ENCODE measurements around the gene PXT1.
"Not testable (repeated sequence)": the region's sequence is repeated elsewhere in the genome, so short reads cannot be mapped to it uniquely, and the experiment has no call there.

PXT1 gene

DNA sequence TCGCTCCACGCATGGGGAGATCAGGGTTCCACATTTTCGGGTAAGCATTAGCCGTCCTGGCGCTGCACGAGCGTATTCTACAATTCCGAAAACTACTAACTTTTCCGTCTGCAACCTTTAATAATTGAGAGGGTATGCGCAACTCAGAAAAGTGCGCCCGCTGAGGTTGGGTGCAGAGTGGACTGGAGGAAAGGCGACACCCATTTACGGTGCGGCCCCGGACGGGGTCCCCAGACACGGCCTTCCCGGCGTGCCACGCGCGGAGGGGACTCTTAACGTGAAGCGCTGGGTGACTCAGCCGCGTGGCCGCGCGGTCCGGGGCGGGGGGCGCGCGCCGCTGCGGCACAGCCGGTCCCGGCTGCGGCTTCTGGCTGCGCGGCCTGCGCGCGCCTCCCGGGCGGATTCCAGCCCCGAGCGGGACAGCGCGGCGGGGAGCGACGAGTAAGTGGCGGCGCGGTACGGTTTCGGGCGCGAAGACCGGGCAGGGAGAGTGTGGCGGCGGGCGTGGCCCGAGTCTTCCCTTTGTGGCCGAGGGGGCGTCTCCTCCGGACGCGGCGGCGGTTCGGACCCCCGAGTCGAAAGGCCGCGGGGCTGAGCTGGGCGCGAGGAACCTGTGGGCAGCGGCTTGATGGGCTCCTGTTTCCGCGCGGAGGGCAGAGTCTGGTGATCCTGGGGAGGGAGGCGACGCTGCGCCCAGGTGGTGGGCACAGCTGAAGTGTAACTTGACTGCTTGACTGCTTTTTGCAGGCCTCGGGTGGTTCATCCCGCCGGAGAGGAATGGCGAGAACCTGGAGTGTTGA lies at the start of gene PXT1, which contains the start of gene KCTD20:
Gene PXT1 (minus strand): TSS at position 184 of the 800 bp plus-strand sequence. CDS start 16,772 bp downstream, outside the sequence.
Gene KCTD20 (plus strand): TSS at position 330 of the 800 bp plus-strand sequence. CDS start 27,098 bp downstream, outside the sequence.
- DNase-seq (ENCODE audit: low read depth, low spot score) = peak; percentile 37

DNA sequence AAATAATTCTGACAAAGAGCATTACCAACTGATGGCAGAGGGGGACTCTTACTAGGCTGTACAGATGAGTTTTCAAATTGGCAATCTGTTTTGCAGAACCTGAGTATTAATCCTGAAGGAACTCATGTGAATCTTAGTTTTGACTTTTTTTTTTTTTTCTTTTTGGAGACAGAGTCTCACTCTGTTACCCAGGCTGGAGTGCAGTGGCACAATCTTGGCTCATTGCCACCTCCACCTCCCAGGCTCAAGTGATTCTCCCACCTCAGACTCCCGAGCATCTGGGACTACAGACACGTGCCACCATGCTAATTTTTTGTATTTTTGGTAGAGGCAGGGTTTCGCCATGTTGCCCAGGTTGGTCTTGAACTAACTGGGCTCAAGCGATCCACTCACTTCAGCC lies 49.4 kb upstream of the PXT1 start:
- no peak for DNase-seq (ENCODE audit: low read depth, low spot score)

- no peak for DNase-seq (ENCODE audit: low read depth, low spot score)
These were observed 48.8 kb upstream of the PXT1 start for GRCh38 chr6:36491378-36491965.

DNA sequence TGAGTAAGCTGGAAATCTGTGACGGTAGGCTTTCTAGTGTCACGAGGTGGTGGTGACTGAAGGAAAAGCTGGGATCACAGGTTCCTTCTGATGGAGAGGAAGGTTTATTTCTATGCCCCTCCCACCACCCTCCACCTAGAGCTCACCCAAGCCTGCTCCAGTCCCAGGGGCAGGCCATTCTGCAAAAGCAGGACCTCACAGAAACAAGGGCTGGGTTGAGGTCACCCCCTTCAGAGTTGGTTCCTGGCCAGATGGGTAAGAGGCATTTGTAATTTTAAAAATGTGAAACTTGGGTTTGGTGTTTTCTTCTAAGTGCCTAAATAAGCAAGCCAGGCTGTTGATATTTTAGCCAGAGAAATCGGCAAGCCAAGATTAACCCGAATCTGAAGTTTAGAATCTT lies 46.8 kb upstream of the PXT1 start:
- DNase-seq (ENCODE audit: low read depth, low spot score) = no peak

GRCh38 chr6:36488221-36488620 lies 45.6 kb upstream of the PXT1 start:
- DNase-seq (ENCODE audit: low read depth, low spot score) = no peak

- no peak for DNase-seq (ENCODE audit: low read depth, low spot score)
These were observed 45.0 kb upstream of the PXT1 start for GRCh38 chr6:36487698-36488097.

GRCh38 chr6:36484736-36485135 lies 42.1 kb upstream of the PXT1 start:
- no peak for DNase-seq (ENCODE audit: low read depth, low spot score)

DNA sequence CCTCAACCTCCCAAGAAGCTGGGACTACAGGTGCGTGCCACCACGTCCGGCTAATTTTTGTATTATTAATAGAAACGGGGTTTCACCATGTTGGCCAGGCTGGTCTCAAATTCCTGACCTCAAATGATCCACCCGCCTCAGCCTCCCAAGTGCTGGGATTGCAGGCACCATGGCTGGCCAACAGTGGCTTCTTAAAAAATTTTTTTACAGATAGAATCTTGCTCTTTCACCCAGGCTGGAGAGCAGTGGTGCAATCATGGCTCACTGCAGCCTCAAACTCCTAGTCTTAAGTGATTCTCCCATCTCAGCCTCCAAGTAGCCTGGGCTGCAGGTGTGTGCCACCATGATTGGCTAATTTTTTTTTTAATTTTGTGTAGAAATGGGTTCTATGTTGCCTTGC lies 40.7 kb upstream of the PXT1 start:
- not testable (repeated sequence) for DNase-seq (ENCODE audit: low read depth, low spot score)

DNA sequence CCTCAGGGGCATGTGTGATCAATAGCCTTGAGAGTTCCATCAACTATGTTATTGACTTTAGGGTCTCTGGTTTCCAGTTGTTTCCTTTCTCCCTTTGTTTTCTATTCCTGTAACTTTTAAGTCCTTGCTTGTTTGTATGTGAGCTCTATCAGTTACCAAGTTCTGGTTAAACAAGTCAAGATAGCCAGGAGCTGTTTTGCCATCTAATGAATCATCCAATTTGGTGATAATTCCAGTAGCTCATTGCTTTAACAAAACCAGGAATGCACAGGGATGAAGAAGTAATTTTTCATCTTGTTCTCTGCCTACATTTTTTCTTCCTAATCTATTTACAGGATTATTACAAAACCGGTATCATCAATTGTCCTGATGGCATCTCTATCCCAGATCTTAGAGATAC lies 36.6 kb upstream of the PXT1 start:
- no peak for DNase-seq (ENCODE audit: low read depth, low spot score)

- DNase-seq (ENCODE audit: low read depth, low spot score) = no peak
These were observed 35.4 kb upstream of the PXT1 start for GRCh38 chr6:36478051-36478526.

DNA sequence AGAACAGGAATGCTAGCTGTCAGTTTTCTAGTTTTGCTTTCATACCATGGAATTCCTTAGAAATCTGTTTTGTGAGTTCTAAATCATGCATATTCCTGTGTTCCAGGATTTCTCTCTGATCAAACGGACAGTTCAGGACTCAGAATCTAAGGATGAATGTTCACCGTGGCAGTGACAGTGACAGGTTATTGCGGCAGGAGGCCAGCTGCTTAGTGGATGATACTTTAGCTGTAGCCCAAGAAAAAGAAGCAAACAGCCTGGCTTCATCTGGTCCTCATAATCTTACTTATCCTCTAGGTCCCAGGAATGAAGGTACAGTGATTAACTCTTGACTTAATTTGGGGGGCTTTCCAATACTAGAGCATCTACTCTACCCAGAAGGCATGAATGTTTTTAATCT lies 27.3 kb upstream of the PXT1 start:
- DNase-seq (ENCODE audit: low read depth, low spot score) = no peak

DNA sequence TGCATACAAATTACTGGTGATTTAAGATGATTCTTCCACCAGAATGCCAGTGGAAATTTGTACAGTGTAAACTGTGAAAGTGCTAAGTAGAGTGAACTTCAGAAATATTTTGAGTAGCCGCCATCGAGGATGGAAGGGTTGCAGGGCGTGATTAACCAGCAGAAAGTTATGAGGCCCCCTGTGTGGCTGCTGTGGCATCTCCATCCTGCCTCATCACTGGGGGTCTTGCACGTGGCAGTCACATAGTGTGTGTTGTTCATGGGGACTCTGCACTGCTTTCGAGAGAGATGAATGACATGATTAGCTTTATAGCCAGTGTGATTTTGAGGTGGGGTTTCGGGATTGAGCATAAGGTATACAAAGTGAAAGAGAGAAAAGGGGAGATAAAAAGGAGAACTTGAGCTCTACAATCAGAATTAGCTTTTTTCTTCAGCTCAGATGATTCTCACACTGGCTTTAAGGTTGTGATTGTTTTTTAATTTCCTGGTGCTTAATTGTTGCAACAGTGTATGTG lies 26.6 kb upstream of the PXT1 start:
- no peak for DNase-seq (ENCODE audit: low read depth, low spot score)

GRCh38 chr6:36467625-36468024 lies 25.0 kb upstream of the PXT1 start:
- DNase-seq (ENCODE audit: low read depth, low spot score) = no peak

GRCh38 chr6:36464233-36464632 lies 21.6 kb upstream of the PXT1 start:
- no peak for DNase-seq (ENCODE audit: low read depth, low spot score)

DNA sequence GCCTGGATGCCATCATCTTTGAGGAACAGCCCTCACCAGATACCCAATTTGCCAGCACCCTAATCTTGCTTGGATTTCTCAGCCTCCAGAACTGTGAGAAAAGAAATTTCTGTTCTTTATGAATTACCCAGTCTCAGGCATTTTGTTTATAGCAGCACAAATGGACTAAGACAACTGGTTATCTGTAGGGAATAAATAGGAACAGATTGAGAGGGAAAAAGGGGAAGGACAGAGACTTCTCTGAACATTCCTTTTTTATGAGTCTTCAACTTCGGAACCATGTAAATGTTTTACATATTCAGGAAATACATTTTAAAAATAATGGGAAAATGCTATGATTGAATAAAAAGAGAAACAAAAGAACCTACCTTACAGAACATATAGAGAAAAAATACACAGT lies 21.0 kb upstream of the PXT1 start:
- DNase-seq (ENCODE audit: low read depth, low spot score) = no peak

DNA sequence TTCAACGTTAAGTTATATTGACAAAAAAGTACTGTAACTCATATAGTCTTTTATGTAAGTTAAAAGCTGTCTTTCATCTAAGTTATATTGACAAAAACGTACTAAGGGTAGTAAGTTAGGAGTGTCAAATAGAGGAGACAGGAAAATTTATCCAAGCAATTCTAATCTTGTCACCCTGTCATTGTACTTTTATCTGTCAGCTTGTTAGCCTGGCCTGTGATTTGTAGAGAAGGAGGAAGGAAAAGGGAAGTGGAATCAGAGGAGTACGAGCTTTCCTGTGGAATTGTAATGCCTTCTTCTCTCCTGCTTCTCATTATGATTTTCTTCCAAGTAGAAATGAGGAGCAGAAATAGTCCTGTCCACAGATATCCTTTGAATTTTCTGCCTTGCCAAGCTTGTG lies 19.0 kb upstream of the PXT1 start:
- DNase-seq (ENCODE audit: low read depth, low spot score) = no peak

DNA sequence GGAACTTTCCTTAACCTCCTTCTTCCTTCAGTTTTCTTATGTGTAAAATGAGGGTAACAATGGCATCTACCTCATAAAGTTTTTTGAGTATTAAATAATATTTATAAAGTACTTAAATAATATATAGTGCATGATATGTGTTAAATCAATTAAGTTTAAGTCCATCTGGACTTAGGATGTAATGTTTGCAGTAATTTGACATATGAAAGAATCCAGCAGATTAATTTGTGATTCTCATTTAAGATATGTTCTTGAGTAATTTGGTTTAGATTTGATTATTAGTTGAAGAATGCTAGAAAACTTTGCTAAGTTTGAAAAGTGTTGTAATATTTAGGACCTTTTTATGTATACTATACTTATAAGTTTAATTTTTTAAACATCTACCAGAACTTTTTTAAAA lies 18.3 kb upstream of the PXT1 start:
- DNase-seq (ENCODE audit: low read depth, low spot score) = no peak

GRCh38 chr6:36459501-36459900 lies 16.8 kb upstream of the PXT1 start:
- DNase-seq (ENCODE audit: low read depth, low spot score) = no peak

GRCh38 chr6:36455486-36456027 lies 12.9 kb upstream of the PXT1 start:
- no peak for DNase-seq (ENCODE audit: low read depth, low spot score)

GRCh38 chr6:36452897-36453296 lies 10.2 kb upstream of the PXT1 start:
- not testable (repeated sequence) for DNase-seq (ENCODE audit: low read depth, low spot score)

DNA sequence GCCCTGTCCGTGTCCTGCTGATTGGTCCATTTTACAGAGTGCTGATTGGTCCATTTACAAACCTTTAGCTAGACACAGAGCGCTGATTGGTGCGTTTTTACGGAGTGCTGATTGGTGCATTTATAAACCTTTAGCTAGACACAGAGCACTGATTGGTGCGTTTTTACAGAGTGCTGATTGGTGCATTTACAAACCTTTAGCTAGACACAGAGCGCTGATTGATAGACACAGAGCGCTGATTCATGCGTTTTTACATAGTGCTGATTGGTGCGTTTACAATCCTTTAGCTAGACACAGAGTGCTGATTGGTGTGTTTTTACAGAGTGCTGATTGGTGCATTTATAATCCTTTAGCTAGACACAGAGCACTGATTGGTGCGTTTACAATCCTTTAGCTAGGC lies 6.5 kb upstream of the PXT1 start:
- DNase-seq (ENCODE audit: low read depth, low spot score) = not testable (repeated sequence)

- no peak for DNase-seq (ENCODE audit: low read depth, low spot score)
These were observed 3.0 kb upstream of the PXT1 start for GRCh38 chr6:36445621-36446020.

DNA sequence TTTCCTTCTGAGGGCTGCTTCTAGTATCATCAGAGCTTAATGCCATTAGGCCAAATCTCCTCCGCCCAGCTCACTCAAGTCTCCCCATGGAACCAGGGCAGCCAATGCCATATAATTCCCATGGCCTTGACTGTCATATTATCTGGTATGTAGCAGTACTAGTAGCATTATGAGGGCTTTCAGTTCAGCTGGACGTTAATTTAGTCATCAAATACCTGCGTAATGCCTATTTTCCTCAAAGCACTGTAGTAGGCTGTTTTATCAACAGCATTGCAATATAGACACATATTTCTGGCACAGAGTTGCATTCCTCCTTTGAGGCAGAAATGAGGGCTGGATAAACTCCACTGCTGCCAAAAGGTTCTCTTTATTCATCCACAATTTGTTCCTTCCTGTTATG lies 1.8 kb upstream of the PXT1 start:
- DNase-seq (ENCODE audit: low read depth, low spot score) = no peak

Measured in brain pericyte (primary cell).